ENCODE data around the gene SCNN1A. TPM values are rescaled to one million over a fixed set of nuclear protein-coding genes. Genes with fewer than 3 reads are reported as not detected.

SCNN1A gene
- total RNA-seq, 4 donors from 2014 or later: 74.2 to 143 (median 93.7) TPM

GRCh38 chr12:6380141-6381121 is 5.1 kb upstream of the SCNN1A start:
- no peaks in the 10 kb centered on the region for H3K27me3 ChIP-seq
- DNase-seq (ENCODE audit: low spot score in 2 of 2): peak in 1 of 2 donors; percentile 57
- H3K4me1 ChIP-seq: peaks cover 73% of the 10 kb centered on the region
- H3K4me3 ChIP-seq: no peak overlapping the region
- H3K9me3 ChIP-seq: no peaks in the 10 kb centered on the region
- H3K36me3 ChIP-seq: no peaks in the 10 kb centered on the region
- H3K27ac ChIP-seq: peak overlapping the region; percentile 11
- 78% methylated on average over 14 of the region's 14 CpGs for WGBS
- TF ChIP-seq POLR2AphosphoS5 (IDR thresholded peaks at IDR 0.05): no peak
- no peak for TF ChIP-seq CTCF (IDR thresholded peaks at IDR 0.05)
- no peak for TF ChIP-seq EP300 (IDR thresholded peaks at IDR 0.05)
- no peak for TF ChIP-seq POLR2A (IDR thresholded peaks at IDR 0.05)

GRCh38 chr12:6378709-6379472 is 3.5 kb upstream of the SCNN1A start:
- Histone ChIP-seq H3K4me1 (peaks cover 76% of the 10 kb centered on the region), H3K27ac (peak overlapping the region; percentile 42), H3K36me3 (no peaks in the 10 kb centered on the region), H3K4me3 (no peak overlapping the region), H3K27me3 (no peaks in the 10 kb centered on the region), H3K9me3 (no peaks in the 10 kb centered on the region)
- TF ChIP-seq POLR2AphosphoS5 (IDR thresholded peaks at IDR 0.05) (no peak), EP300 (IDR thresholded peaks at IDR 0.05) (no peak), POLR2A (IDR thresholded peaks at IDR 0.05) (no peak), CTCF (IDR thresholded peaks at IDR 0.05) (no peak)
- no peak for DNase-seq (ENCODE audit: low spot score in 2 of 2)
- WGBS: 84% methylated on average over 13 of the region's 13 CpGs

- 26% methylated on average over 4 of the region's 4 CpGs for WGBS
- Histone ChIP-seq H3K27me3 (no peaks in the 10 kb centered on the region), H3K36me3 (no peaks in the 10 kb centered on the region), H3K27ac (peak overlapping the region; percentile 82), H3K4me3 (no peak overlapping the region), H3K9me3 (no peaks in the 10 kb centered on the region), H3K4me1 (peaks cover 77% of the 10 kb centered on the region)
- TF ChIP-seq POLR2AphosphoS5 (IDR thresholded peaks at IDR 0.05): no peak
- TF ChIP-seq CTCF (IDR thresholded peaks at IDR 0.05): no peak
- TF ChIP-seq EP300 (IDR thresholded peaks at IDR 0.05): no peak
- no peak for TF ChIP-seq POLR2A (IDR thresholded peaks at IDR 0.05)
- no peak for DNase-seq (ENCODE audit: low spot score in 2 of 2)
These were observed 2.3 kb upstream of the SCNN1A start for GRCh38 chr12:6377667-6377994.

GRCh38 chr12:6376870-6377666 is 1.7 kb upstream of the SCNN1A start:
- no peak for DNase-seq (ENCODE audit: low spot score in 2 of 2)
- Histone ChIP-seq H3K4me3 (no peak overlapping the region), H3K36me3 (no peaks in the 10 kb centered on the region), H3K27me3 (no peaks in the 10 kb centered on the region), H3K4me1 (peaks cover 80% of the 10 kb centered on the region), H3K27ac (peak overlapping the region; percentile 82), H3K9me3 (no peaks in the 10 kb centered on the region)
- TF ChIP-seq EP300 (IDR thresholded peaks at IDR 0.05) (no peak), CTCF (IDR thresholded peaks at IDR 0.05) (no peak), POLR2A (IDR thresholded peaks at IDR 0.05) (no peak), POLR2AphosphoS5 (IDR thresholded peaks at IDR 0.05) (no peak)
- WGBS: 61% methylated on average over 8 of the region's 10 CpGs

Measured in suprapubic skin (tissue), 4 donors.